GM12874 (cell line): Measurements from ENCODE around the gene PIP5K1B.

Experiments
- TF ChIP-seq, protein P1 (sequence below): IDR thresholded peaks from 2 replicates; pipeline ENCODE4 v1.5.1; 2011; ENCODE audit warnings: low read depth, mild to moderate bottlenecking, control low read depth, low read length, moderate library complexity; ENCODE audit not compliant: insufficient read depth

Gene PIP5K1B

DNA sequence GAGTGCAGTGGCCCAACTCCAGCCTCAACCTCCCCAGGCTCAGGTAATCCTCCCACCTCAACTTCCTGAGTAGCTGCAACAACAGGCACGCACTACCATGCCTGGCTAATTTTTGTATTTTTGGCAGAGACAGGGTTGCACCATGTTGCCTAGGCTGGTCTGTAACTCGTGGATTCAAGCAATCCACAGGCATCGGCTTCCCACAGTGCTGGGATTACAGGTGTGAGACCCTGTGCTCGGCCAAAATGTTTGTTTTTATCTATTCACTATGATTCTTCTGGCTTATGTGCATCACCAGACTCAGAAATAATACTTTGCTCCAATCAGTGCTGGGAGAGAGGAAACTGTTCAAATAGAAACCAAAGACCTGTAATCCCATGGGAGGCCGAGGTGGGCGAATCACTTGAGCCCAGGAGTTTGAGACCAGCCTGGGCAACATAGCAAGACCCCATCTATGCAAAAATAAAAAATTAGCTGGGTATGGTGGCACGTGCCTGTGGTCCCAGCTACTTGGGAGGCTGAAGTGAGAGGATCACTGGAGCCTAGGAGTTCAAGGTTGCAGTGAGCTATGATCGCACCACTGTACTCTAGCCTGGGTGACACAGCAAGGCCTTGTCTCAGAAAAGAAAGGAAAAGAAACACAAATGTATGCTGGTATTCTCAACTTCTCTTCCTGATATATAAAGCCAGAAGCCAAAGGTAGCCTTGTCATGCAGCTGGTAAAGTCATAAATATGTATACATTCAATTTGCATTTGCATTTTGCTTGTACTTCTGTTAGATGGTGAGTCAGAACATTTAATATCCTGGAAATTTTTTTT is 4.5 kb downstream of the PIP5K1B start:
- TF ChIP-seq, protein P1, sequence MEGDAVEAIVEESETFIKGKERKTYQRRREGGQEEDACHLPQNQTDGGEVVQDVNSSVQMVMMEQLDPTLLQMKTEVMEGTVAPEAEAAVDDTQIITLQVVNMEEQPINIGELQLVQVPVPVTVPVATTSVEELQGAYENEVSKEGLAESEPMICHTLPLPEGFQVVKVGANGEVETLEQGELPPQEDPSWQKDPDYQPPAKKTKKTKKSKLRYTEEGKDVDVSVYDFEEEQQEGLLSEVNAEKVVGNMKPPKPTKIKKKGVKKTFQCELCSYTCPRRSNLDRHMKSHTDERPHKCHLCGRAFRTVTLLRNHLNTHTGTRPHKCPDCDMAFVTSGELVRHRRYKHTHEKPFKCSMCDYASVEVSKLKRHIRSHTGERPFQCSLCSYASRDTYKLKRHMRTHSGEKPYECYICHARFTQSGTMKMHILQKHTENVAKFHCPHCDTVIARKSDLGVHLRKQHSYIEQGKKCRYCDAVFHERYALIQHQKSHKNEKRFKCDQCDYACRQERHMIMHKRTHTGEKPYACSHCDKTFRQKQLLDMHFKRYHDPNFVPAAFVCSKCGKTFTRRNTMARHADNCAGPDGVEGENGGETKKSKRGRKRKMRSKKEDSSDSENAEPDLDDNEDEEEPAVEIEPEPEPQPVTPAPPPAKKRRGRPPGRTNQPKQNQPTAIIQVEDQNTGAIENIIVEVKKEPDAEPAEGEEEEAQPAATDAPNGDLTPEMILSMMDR, result no peak

DNA sequence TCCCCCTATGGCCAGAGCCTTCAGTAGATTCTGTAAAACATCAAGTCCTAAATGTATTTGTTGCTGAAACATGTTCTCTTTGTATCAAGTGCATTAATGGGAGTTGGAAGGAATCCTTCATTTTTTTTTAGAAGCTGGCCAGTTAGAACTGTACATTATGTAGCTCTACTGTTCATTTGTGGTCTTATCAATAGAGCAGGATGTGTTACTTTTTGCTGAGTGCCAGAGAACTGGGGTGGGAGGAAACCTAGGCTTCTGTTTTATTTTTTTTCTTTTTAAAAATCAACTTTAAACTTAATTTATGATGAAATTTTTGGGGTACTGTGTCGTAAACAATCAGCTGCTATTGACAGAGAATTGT is 5.1 kb downstream of the PIP5K1B start:
- TF ChIP-seq, protein P1, result no peak

DNA sequence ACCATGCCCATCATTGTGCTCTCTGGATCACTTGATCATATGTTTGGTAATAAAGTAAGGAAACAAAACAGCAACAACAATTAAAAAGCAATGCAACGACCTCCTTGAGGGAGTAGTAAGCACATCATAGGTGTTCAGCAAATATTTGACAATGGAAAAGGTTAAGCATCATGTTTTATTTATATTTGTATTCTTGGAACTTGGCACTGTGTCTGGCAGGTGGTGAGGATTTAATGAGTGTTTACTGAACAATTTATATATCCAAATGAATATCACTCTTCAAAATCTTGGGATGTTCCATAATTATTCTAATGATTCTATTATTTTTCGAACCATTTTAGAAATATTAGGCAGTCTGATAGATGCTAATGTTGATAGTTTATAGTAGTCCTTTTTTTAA is 6.2 kb downstream of the PIP5K1B start:
- TF ChIP-seq, protein P1, result no peak

DNA sequence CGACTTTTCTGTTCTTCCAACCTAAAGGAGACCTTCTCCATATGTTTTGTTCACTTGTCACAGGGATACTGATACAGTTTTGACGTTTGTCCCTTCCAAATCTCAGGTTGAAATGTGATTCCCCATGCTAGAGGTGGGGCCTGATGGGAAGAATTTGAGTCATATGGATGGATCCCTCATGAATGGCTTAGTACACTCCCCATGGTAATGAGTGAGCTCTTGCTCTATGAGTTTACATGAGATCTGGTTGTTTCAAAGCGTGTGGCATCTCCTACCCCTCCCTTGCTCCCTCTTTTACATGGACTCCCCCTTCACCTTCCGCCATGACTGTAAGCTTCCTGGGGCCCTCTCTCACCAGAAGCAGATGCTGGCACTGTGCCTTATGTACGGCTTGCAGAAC is 6.9 kb downstream of the PIP5K1B start:
- TF ChIP-seq, protein P1, result no peak

DNA sequence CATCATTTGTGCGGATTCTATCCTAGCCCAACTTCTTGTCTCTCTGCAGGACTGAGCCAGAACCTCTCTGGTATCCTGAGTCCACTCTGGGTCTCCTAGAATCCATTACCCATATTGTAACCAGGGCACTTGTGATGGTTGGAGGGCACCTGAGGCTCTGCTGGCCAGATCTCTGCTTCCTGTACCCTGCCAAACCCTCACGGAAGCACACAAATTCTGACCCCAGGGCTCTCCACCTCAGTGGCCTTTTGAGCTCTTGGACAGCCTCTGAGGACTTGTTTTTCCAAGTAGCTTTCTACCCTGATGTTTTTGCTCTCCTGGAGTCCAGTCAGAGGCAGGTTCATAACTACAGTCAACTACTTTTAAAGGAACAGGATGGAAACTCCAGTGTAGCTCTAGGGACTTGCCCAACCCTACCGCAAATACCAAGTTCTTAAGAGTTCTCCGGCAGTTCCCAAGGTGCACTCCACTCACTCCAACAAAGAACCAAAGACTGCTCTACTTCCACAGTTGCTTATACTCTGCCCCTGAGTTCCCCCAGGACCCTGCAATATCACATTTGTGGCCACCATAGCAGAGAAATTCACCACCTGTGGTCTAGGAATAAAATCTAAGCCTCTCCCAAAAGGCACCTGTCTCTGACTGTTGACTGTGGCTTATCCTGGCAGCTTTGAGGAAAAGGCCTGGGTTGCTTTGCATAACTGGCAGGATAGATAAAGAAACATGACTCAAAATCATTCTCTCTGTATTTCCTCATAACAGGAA is 9.6 kb downstream of the PIP5K1B start:
- TF ChIP-seq, protein P1, result no peak

DNA sequence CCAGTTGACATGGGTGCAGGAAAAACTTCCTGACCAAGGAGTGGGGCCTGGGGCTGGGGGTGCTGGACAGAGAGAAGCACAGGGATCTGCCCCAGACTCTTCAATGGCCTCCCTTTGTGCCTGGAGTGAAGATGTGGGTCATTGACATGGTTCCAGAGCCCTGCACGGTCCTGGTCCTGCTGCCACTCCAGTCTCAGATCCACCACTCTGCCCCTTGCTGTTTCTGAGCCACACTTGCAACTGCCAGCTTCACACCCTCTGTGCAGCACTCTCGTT is 10.1 kb downstream of the PIP5K1B start:
- TF ChIP-seq, protein P1, result no peak

DNA sequence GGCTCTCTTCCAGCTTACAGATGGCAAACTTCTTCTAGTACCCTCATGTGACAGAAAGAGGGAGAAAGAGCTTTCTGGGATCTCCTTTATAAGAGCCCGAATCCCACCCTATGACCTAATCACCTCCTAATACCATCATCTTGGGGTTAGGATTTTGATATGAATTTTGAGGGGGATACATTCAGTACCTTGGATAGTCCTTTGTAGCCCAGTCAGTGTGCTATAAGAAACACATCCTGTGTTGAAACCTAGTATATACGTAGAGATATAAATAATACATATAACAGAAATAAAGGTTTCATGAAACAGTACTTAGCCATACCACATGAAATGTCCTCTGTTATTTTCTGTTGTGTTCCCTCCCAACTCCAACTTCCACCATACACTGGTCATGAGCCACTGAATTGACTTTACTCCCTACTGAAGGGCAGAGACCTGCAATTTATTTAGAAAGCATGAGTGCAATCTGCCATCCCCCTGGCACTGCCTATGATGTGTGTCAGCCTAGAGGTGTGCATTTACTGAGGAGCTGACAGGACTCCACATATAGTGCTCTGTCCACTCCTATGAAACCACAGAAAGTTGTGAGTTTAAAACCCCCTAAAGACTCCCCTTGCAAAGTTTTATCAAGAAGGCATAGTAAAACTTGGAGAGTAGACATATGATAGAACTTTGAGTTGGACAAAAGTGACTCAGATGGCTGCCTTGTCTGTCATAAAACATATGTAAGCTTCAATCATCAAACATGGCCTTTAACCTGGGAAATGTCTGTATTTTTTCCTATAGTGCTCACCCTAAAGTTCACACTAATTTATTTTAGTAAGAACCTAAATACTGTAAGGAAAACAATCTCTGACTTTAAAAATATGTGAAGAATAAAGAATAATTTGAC is 12.8 kb downstream of the PIP5K1B start:
- TF ChIP-seq, protein P1, result no peak
